Esophagus squamous epithelium (tissue), 4 donors: Measurements from ENCODE around the gene CCDC152.

ENCODE experiments used
- CTCF ChIP-seq, 6 experiments: fragments of 450-650 bp in 4 of 6; fragments of 200-600 bp in 2 of 6; sonication (generic) in 2 of 6; IDR thresholded peaks; one replicate each; pipeline ENCODE4 v1.5.1; 2016 to 2019; ENCODE audit warnings: antibody characterized with exemption in 6 of 6, mild to moderate bottlenecking in 4 of 6, moderate library complexity in 4 of 6
- POLR2A ChIP-seq, 4 donors: fragments of 450-650 bp; IDR thresholded peaks; one replicate each; pipeline ENCODE4 v1.6.1; 2017; ENCODE audit warnings: antibody characterized with exemption in 4 of 4, mild to moderate bottlenecking in 4 of 4, moderate library complexity in 3 of 4

- TF ChIP-seq POLR2A (IDR thresholded peaks at IDR 0.05) (no peak), CTCF (IDR thresholded peaks at IDR 0.05) (no peak)
Observed at GRCh38 chr5:42720251-42720650, 36.4 kb upstream of the CCDC152 start.
